ENCODE data around the gene CACNA1A.

The CACNA1A gene

DNA sequence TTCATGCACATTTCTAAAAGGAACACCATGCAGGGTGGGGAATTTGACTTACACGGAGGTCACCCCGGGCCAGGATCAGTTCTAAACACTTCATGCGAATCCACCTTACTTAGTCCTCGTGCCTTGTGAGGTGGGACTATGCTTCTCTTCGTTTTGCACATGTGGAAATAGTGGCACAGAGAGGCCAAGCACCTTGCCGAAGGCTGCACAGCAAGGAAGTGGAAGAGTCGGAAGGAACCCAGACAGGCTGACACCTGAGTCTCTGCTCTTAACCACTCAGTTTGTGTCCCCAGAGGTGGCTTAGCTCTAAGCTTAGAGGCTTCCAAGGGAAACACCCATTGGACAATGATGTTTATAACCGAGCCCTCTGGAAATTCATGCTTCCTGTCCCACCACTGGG is 150.1 kb downstream of the CACNA1A start:
- Histone ChIP-seq H3K4me3 (ENCODE audit: insufficient read depth in 1 of 2, low read depth in 1 of 2, low read length in 2 of 2) (no peak overlapping the region), H2BK120ac (ENCODE audit: low read depth, low read length) (no peak overlapping the region), H2BK15ac (ENCODE audit: low read depth, poor library complexity, severe bottlenecking) (no peak overlapping the region), H3K79me1 (replicated peaks; ENCODE audit: low read length, poor library complexity, severe bottlenecking) (no peaks in the 10 kb centered on the region), H3K9me3 (ENCODE audit: control insufficient read depth, low read length) (peaks cover 19% of the 10 kb centered on the region), H3K27me3 (ENCODE audit: control insufficient read depth in 1 of 2, insufficient read depth in 1 of 2, low read length in 2 of 2) (no peaks in the 10 kb centered on the region), H4K8ac (ENCODE audit: low read length) (no peak overlapping the region), H3K27ac (ENCODE audit: low read length, poor library complexity, severe bottlenecking) (no peak overlapping the region), H3K9ac (ENCODE audit: low read length) (no peak overlapping the region), H3K18ac (ENCODE audit: low read depth in 1 of 2, low read length in 2 of 2) (no peak overlapping the region), H2BK12ac (ENCODE audit: low read length in 2 of 2) (no peak overlapping the region), H3K4ac (ENCODE audit: low read depth in 1 of 2, low read length in 2 of 2) (no peak overlapping the region), H3K23ac (ENCODE audit: low read length in 2 of 2) (no peak overlapping the region), H4K91ac (ENCODE audit: low read length) (no peak overlapping the region), H2AK5ac (ENCODE audit: low read length, severe bottlenecking) (no peak overlapping the region), H2BK5ac (ENCODE audit: low read depth, low read length, poor library complexity, severe bottlenecking) (no peak overlapping the region), H3K36me3 (ENCODE audit: control insufficient read depth in 1 of 2, insufficient read depth in 2 of 2, low read depth in 1 of 2, low read length in 2 of 2) (peaks cover 0 to 73% of the 10 kb centered on the region in 2 experiments), H3K14ac (ENCODE audit: low read length in 2 of 2) (no peak overlapping the region), H3K4me2 (ENCODE audit: low read length, poor library complexity, severe bottlenecking) (no peak overlapping the region), H3K4me1 (ENCODE audit: control insufficient read depth, insufficient read depth, low read depth, low read length) (no peaks in the 10 kb centered on the region), H2AFZ (ENCODE audit: low read depth, low read length) (no peak overlapping the region)
- DNase-seq = no peak
- 75% methylated on average over 8 of the region's 8 CpGs for WGBS

DNA sequence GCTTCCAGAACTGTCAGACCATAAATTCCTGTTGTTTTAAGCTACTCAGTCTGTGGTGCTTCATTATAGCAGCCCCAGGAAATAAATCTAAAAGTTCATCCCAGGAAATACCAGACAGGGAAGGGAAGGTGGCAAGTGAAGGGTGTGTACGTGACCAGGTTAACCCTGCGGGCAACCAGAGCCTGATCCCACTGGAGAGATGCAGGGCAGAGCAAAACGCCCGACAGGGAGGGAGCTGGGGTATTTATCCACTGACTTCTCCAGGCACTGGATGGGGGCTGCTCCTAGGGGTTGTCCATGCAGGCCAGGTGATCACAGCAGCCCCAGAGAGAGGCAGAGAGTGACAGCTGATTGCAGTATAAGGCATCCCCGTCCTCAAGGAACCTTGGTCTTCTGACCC is 150.9 kb downstream of the CACNA1A start:
- H3K18ac ChIP-seq (ENCODE audit: low read depth in 1 of 2, low read length in 2 of 2) = no peak overlapping the region
- no peaks in the 10 kb centered on the region for H3K79me1 ChIP-seq (replicated peaks; ENCODE audit: low read length, poor library complexity, severe bottlenecking)
- no peak overlapping the region for H4K8ac ChIP-seq (ENCODE audit: low read length)
- no peaks in the 10 kb centered on the region for H3K27me3 ChIP-seq (ENCODE audit: control insufficient read depth in 1 of 2, insufficient read depth in 1 of 2, low read length in 2 of 2)
- no peak overlapping the region for H3K4me2 ChIP-seq (ENCODE audit: low read length, poor library complexity, severe bottlenecking)
- H3K4ac ChIP-seq (ENCODE audit: low read depth in 1 of 2, low read length in 2 of 2) = no peak overlapping the region
- no peak overlapping the region for H2BK12ac ChIP-seq (ENCODE audit: low read length in 2 of 2)
- H3K9ac ChIP-seq (ENCODE audit: low read length) = no peak overlapping the region
- H2BK120ac ChIP-seq (ENCODE audit: low read depth, low read length) = no peak overlapping the region
- H2AFZ ChIP-seq (ENCODE audit: low read depth, low read length) = no peak overlapping the region
- H2BK15ac ChIP-seq (ENCODE audit: low read depth, poor library complexity, severe bottlenecking) = no peak overlapping the region
- 73% methylated on average over 5 of the region's 5 CpGs for WGBS
- no peak overlapping the region for H3K4me3 ChIP-seq (ENCODE audit: insufficient read depth in 1 of 2, low read depth in 1 of 2, low read length in 2 of 2)
- peaks cover 17% of the 10 kb centered on the region for H3K9me3 ChIP-seq (ENCODE audit: control insufficient read depth, low read length)
- no peaks in the 10 kb centered on the region for H3K4me1 ChIP-seq (ENCODE audit: control insufficient read depth, insufficient read depth, low read depth, low read length)
- H4K91ac ChIP-seq (ENCODE audit: low read length) = no peak overlapping the region
- H3K27ac ChIP-seq (ENCODE audit: low read length, poor library complexity, severe bottlenecking) = no peak overlapping the region
- no peak for DNase-seq
- H3K23ac ChIP-seq (ENCODE audit: low read length in 2 of 2) = no peak overlapping the region
- H3K36me3 ChIP-seq (ENCODE audit: control insufficient read depth in 1 of 2, insufficient read depth in 2 of 2, low read depth in 1 of 2, low read length in 2 of 2) = peaks cover 0 to 73% of the 10 kb centered on the region in 2 experiments
- no peak overlapping the region for H2BK5ac ChIP-seq (ENCODE audit: low read depth, low read length, poor library complexity, severe bottlenecking)
- H2AK5ac ChIP-seq (ENCODE audit: low read length, severe bottlenecking) = no peak overlapping the region
- H3K14ac ChIP-seq (ENCODE audit: low read length in 2 of 2) = no peak overlapping the region

DNA sequence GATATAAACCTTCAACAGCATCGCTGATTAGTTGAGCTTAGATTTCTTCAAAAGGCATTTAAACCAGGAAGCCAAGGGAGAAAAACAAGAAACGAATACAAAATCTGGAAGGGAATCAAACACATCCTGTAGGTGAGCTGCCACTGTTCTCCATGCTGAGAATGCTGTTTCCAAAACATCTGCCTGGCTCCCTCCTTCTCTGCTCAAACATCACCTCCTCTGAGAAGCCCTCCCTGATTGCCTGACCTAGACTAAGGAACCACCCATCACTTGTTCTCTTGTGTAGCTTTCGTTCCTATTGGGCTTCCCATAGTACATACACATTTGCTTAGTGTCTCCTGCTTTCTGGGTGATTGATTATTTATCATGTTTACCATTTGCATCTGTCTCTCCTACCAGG is 152.7 kb downstream of the CACNA1A start:
- Histone ChIP-seq H3K27me3 (ENCODE audit: control insufficient read depth in 1 of 2, insufficient read depth in 1 of 2, low read length in 2 of 2) (no peaks in the 10 kb centered on the region), H3K4me2 (ENCODE audit: low read length, poor library complexity, severe bottlenecking) (no peak overlapping the region), H3K79me1 (replicated peaks; ENCODE audit: low read length, poor library complexity, severe bottlenecking) (no peaks in the 10 kb centered on the region), H3K9me3 (ENCODE audit: control insufficient read depth, low read length) (peaks cover 11% of the 10 kb centered on the region), H3K18ac (ENCODE audit: low read depth in 1 of 2, low read length in 2 of 2) (no peak overlapping the region), H4K8ac (ENCODE audit: low read length) (no peak overlapping the region), H2BK12ac (ENCODE audit: low read length in 2 of 2) (no peak overlapping the region), H2BK120ac (ENCODE audit: low read depth, low read length) (no peak overlapping the region), H4K91ac (ENCODE audit: low read length) (no peak overlapping the region), H2AFZ (ENCODE audit: low read depth, low read length) (no peak overlapping the region), H2BK5ac (ENCODE audit: low read depth, low read length, poor library complexity, severe bottlenecking) (no peak overlapping the region), H2BK15ac (ENCODE audit: low read depth, poor library complexity, severe bottlenecking) (no peak overlapping the region), H3K14ac (ENCODE audit: low read length in 2 of 2) (no peak overlapping the region), H3K9ac (ENCODE audit: low read length) (no peak overlapping the region), H3K4ac (ENCODE audit: low read depth in 1 of 2, low read length in 2 of 2) (no peak overlapping the region), H2AK5ac (ENCODE audit: low read length, severe bottlenecking) (no peak overlapping the region), H3K23ac (ENCODE audit: low read length in 2 of 2) (no peak overlapping the region), H3K4me1 (ENCODE audit: control insufficient read depth, insufficient read depth, low read depth, low read length) (no peaks in the 10 kb centered on the region), H3K27ac (ENCODE audit: low read length, poor library complexity, severe bottlenecking) (no peak overlapping the region), H3K4me3 (ENCODE audit: insufficient read depth in 1 of 2, low read depth in 1 of 2, low read length in 2 of 2) (no peak overlapping the region), H3K36me3 (ENCODE audit: control insufficient read depth in 1 of 2, insufficient read depth in 2 of 2, low read depth in 1 of 2, low read length in 2 of 2) (peaks cover 0 to 71% of the 10 kb centered on the region in 2 experiments)
- 65% methylated on average over 3 of the region's 3 CpGs for WGBS
- no peak for DNase-seq

DNA sequence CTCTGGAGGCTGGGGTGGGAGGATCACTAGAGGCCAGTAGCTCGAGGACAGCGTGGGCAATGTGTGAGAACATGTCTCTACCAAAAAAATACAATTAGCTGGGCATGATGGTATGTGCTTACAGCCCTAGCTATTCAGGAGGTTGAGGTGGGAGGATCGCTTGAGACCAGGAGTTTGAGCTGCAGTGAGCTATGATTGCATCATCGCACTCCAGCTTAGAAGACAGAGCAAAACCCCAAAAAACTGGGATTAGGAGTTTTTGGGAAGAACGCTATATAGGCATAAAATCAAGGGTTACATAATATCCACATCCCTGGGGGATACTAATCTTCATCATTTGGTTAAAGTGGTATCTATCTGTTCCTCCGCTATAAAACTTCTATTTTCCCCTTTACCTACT is 155.5 kb downstream of the CACNA1A start:
- H3K27me3 ChIP-seq (ENCODE audit: control insufficient read depth in 1 of 2, insufficient read depth in 1 of 2, low read length in 2 of 2) = no peaks in the 10 kb centered on the region
- no peak overlapping the region for H4K8ac ChIP-seq (ENCODE audit: low read length)
- H2AK5ac ChIP-seq (ENCODE audit: low read length, severe bottlenecking) = no peak overlapping the region
- no peak overlapping the region for H3K4me2 ChIP-seq (ENCODE audit: low read length, poor library complexity, severe bottlenecking)
- no peak overlapping the region for H3K18ac ChIP-seq (ENCODE audit: low read depth in 1 of 2, low read length in 2 of 2)
- no peak overlapping the region for H2BK15ac ChIP-seq (ENCODE audit: low read depth, poor library complexity, severe bottlenecking)
- no peak overlapping the region for H2BK120ac ChIP-seq (ENCODE audit: low read depth, low read length)
- no peaks in the 10 kb centered on the region for H3K4me1 ChIP-seq (ENCODE audit: control insufficient read depth, insufficient read depth, low read depth, low read length)
- H4K91ac ChIP-seq (ENCODE audit: low read length) = no peak overlapping the region
- no peak overlapping the region for H3K27ac ChIP-seq (ENCODE audit: low read length, poor library complexity, severe bottlenecking)
- 52% methylated on average over 3 of the region's 6 CpGs for WGBS
- no peak overlapping the region for H3K14ac ChIP-seq (ENCODE audit: low read length in 2 of 2)
- H3K36me3 ChIP-seq (ENCODE audit: control insufficient read depth in 1 of 2, insufficient read depth in 2 of 2, low read depth in 1 of 2, low read length in 2 of 2) = peaks cover 0 to 46% of the 10 kb centered on the region in 2 experiments
- H2BK5ac ChIP-seq (ENCODE audit: low read depth, low read length, poor library complexity, severe bottlenecking) = no peak overlapping the region
- H3K9ac ChIP-seq (ENCODE audit: low read length) = no peak overlapping the region
- H3K9me3 ChIP-seq (ENCODE audit: control insufficient read depth, low read length) = peaks cover 11% of the 10 kb centered on the region
- no peak overlapping the region for H2AFZ ChIP-seq (ENCODE audit: low read depth, low read length)
- no peaks in the 10 kb centered on the region for H3K79me1 ChIP-seq (replicated peaks; ENCODE audit: low read length, poor library complexity, severe bottlenecking)
- no peak overlapping the region for H2BK12ac ChIP-seq (ENCODE audit: low read length in 2 of 2)
- H3K4me3 ChIP-seq (ENCODE audit: insufficient read depth in 1 of 2, low read depth in 1 of 2, low read length in 2 of 2) = no peak overlapping the region
- no peak overlapping the region for H3K4ac ChIP-seq (ENCODE audit: low read depth in 1 of 2, low read length in 2 of 2)
- no peak overlapping the region for H3K23ac ChIP-seq (ENCODE audit: low read length in 2 of 2)
- no peak for DNase-seq

Data from mesenchymal stem cell (in vitro differentiated cells and primary cell).